GM12891 (cell line): ENCODE measurements around the gene IER3.

ENCODE experiments used
- POLR2A ChIP-seq: IDR thresholded peaks from 2 replicates; pipeline ENCODE4 v1.6.1; 2011; ENCODE audit warnings: low read depth, low read length, control low read depth
- POLR2AphosphoS5 ChIP-seq: IDR thresholded peaks from 2 replicates; pipeline ENCODE4 v1.6.1; 2011; ENCODE audit warnings: low read depth, low read length, control low read depth
- POU2F2 ChIP-seq: IDR thresholded peaks from 2 replicates; pipeline ENCODE4 v1.6.1; 2011; ENCODE audit warnings: low read depth, mild to moderate bottlenecking, control low read depth, low read length, moderate library complexity
- SPI1 ChIP-seq: IDR thresholded peaks from 2 replicates; pipeline ENCODE4 v1.6.1; 2011; ENCODE audit warnings: low read depth, low read length, control low read depth
- TAF1 ChIP-seq: IDR thresholded peaks from 2 replicates; pipeline ENCODE4 v1.6.1; 2011; ENCODE audit warnings: low read depth, low read length, control low read depth

DNA sequence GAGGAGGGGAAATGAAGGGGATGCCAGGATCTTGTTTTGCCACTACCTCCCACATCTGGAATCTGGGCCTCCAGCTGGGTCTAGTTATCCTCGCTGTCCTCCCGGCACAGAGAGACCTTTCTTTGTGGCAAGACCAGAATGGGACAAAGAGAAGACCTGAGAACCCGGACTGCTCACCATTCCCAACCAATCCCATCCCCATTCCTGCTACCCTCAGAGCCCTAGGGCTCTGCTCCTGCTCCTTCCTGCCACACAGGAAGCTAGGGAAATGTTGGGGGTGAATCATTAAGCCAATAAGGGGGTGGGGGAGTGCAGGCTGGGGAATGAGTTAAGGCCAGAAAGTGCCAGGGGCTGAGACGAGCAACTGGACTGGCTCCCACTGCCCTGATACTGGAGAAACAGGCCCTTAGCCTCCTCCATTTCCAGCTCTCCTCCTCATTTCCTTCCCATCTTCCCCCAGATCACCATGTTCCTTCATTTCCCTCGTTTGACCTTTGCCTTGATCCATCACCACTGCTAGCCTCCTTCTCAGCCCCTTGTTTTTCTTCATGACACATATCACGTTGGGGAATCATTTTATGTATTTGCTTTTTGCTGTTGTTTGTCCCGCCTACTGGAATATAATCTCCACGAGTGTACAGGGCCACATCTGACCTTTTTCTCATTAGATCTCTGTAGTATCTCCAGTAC, 4.6 kb upstream of the IER3 start:
- TF ChIP-seq POLR2A (no peak), POLR2AphosphoS5 (no peak), TAF1 (no peak), SPI1 (no peak), POU2F2 (no peak)
